IMR-90 (cell line): Measurements from ENCODE around the gene PPIL6. TPM values are rescaled to one million over a fixed set of nuclear protein-coding genes. Genes with fewer than 3 reads are reported as not detected.

Experiments
- ATAC-seq: fragments of 200-7000 bp; cut with Tn5 transposase; 2 replicates; pipeline ENCODE4 v1.9.1; 2020; ENCODE audit warnings: low read depth, mild to moderate bottlenecking, moderate library complexity
- BruUV-seq: library from RNA; stranded (reverse); fragments of 400-500 nt; replicated peaks from 2 replicates; lab custom pipeline; 2021; lab: Mats Ljungman, UMichigan
- CTCF ChIA-PET: fragments of 300-600 bp; formaldehyde crosslinking; extraction: SDS; loops from one replicate; lab custom pipeline; 2021; ENCODE audit warnings: antibody characterized with exemption; lab: Yijun Ruan, JAX
- POLR2A ChIA-PET: fragments of 300-600 bp; sonication (Branson Sonifier 250); formaldehyde crosslinking; loops from one replicate; lab custom pipeline; 2022; ENCODE audit warnings: antibody characterized with exemption; ENCODE audit not compliant: unreplicated experiment; lab: Charles Lee
- DNase-seq: peaks from one replicate; pipeline ENCODE4 v3.0.0; 2013
- H2AFZ ChIP-seq: replicated peaks from 2 replicates; pipeline ENCODE3; 2013; ENCODE audit warnings: low read length, mild to moderate bottlenecking; ENCODE audit not compliant: poor library complexity
- H2AK5ac ChIP-seq: 2 replicates; pipeline ENCODE4 v1.6.1; 2013; ENCODE audit warnings: low read depth, low read length, inconsistent platforms
- H2AK9ac ChIP-seq: replicated peaks from 2 replicates; pipeline ENCODE3; 2013; ENCODE audit warnings: mild to moderate bottlenecking, low read depth, low read length, moderate library complexity; ENCODE audit not compliant: poor library complexity
- H2BK120ac ChIP-seq: 2 replicates; pipeline ENCODE4 v1.6.1; 2013; ENCODE audit warnings: low read depth, low read length, inconsistent platforms
- H2BK15ac ChIP-seq: 3 replicates; pipeline ENCODE4 v1.6.1; 2013; ENCODE audit warnings: low read depth, low read length, inconsistent platforms
- H2BK20ac ChIP-seq: 2 replicates; pipeline ENCODE4 v1.6.1; 2013; ENCODE audit warnings: low read depth, mild to moderate bottlenecking, inconsistent platforms, low read length, moderate library complexity
- H2BK5ac ChIP-seq: 2 replicates; pipeline ENCODE4 v1.6.1; 2013; ENCODE audit warnings: mild to moderate bottlenecking, low read depth, low read length, inconsistent platforms; ENCODE audit not compliant: poor library complexity, severe bottlenecking
- H3K14ac ChIP-seq: replicated peaks from 2 replicates; pipeline ENCODE4 v1.6.1; 2013; ENCODE audit warnings: low read depth, low read length, inconsistent platforms
- H3K18ac ChIP-seq: 2 replicates; pipeline ENCODE4 v1.6.1; 2013; ENCODE audit warnings: low read depth, low read length, control low read depth
- H3K23ac ChIP-seq: 2 replicates; pipeline ENCODE4 v1.6.1; 2013; ENCODE audit warnings: low read depth, low read length, inconsistent platforms
- H3K27ac ChIP-seq: 2 replicates; pipeline ENCODE4 v1.5.1; 2013; ENCODE audit warnings: mild to moderate bottlenecking, control low read depth, low read length; ENCODE audit not compliant: insufficient read depth
- H3K27me3 ChIP-seq: 2 replicates; pipeline ENCODE4 v1.6.1; 2013; ENCODE audit warnings: low read length; ENCODE audit not compliant: control insufficient read depth, insufficient read depth
- H3K36me3 ChIP-seq: 2 replicates; pipeline ENCODE4 v1.6.1; 2013; ENCODE audit warnings: low read length, mixed read lengths; ENCODE audit not compliant: control insufficient read depth, insufficient read depth
- H3K4ac ChIP-seq: 2 replicates; pipeline ENCODE4 v1.6.1; 2013; ENCODE audit warnings: low read depth, low read length, inconsistent platforms
- H3K4me1 ChIP-seq: 2 replicates; pipeline ENCODE4 v1.6.1; 2013; ENCODE audit warnings: low read length, mixed read lengths; ENCODE audit not compliant: control insufficient read depth, insufficient read depth
- H3K4me2 ChIP-seq: 2 replicates; pipeline ENCODE4 v1.6.1; 2013; ENCODE audit warnings: low read depth, mild to moderate bottlenecking, control low read depth, low read length, moderate library complexity
- H3K4me3 ChIP-seq: 2 replicates; pipeline ENCODE4 v1.5.1; 2013; ENCODE audit warnings: low read depth, mild to moderate bottlenecking, control low read depth, low read length, moderate library complexity; ENCODE audit not compliant: insufficient read depth
- H3K56ac ChIP-seq: 2 replicates; pipeline ENCODE4 v1.6.1; 2013; ENCODE audit warnings: low read length, inconsistent platforms; ENCODE audit not compliant: insufficient read depth; ENCODE audit errors: extremely low read depth
- H3K79me1 ChIP-seq, 2 experiments: 2 replicates each; pipeline ENCODE4 v1.6.1; 2013; ENCODE audit warnings: low read length in 2 of 2, inconsistent platforms in 1 of 2, low read depth in 1 of 2
- H3K9ac ChIP-seq: 2 replicates; pipeline ENCODE4 v1.6.1; 2013; ENCODE audit warnings: low read depth, low read length, control low read depth
- H3K9me1 ChIP-seq: 2 replicates; pipeline ENCODE4 v1.6.1; 2013; ENCODE audit warnings: low read length, inconsistent platforms; ENCODE audit not compliant: insufficient read depth
- H3K9me3 ChIP-seq: 2 replicates; pipeline ENCODE4 v1.6.1; 2013; ENCODE audit warnings: low read length; ENCODE audit not compliant: control insufficient read depth, insufficient read depth
- H4K20me1 ChIP-seq: 2 replicates; pipeline ENCODE4 v1.6.1; 2013; ENCODE audit warnings: low read length, inconsistent platforms; ENCODE audit not compliant: insufficient read depth
- H4K5ac ChIP-seq: 2 replicates; pipeline ENCODE4 v1.6.1; 2013; ENCODE audit warnings: mild to moderate bottlenecking, low read depth, low read length, control low read depth
- H4K8ac ChIP-seq, 2 experiments: 2 replicates each; pipeline ENCODE4 v1.6.1; 2013; ENCODE audit warnings: low read depth in 2 of 2, low read length in 2 of 2, control low read depth in 1 of 2, inconsistent platforms in 1 of 2
- H4K91ac ChIP-seq: 2 replicates; pipeline ENCODE4 v1.6.1; 2013; ENCODE audit warnings: low read depth, low read length, inconsistent platforms; ENCODE audit not compliant: insufficient read depth
- BHLHE40 ChIP-seq: fragments of 150-350 bp; IDR thresholded peaks from 2 replicates; pipeline ENCODE4 v1.6.1; 2016; ENCODE audit warnings: mild to moderate bottlenecking, low read depth, low read length
- CEBPB ChIP-seq: IDR thresholded peaks from 2 replicates; pipeline ENCODE4 v1.6.1; 2012; ENCODE audit warnings: low read depth, low read length, improper control_type of control experiment
- CHD1 ChIP-seq: IDR thresholded peaks from 2 replicates; pipeline ENCODE4 v1.6.1; 2012; ENCODE audit warnings: low read depth, low read length, improper control_type of control experiment
- NFE2L2 ChIP-seq: fragments of 150-350 bp; IDR thresholded peaks from 2 replicates; pipeline ENCODE4 v1.6.1; 2016; ENCODE audit warnings: low read depth, mild to moderate bottlenecking, low read length
- POLR2A ChIP-seq: IDR thresholded peaks from 2 replicates; pipeline ENCODE4 v1.6.1; 2012; ENCODE audit warnings: mild to moderate bottlenecking, low read depth, low read length
- RFX5 ChIP-seq: IDR thresholded peaks from 2 replicates; pipeline ENCODE4 v1.8.0; 2012; ENCODE audit warnings: low read depth, mild to moderate bottlenecking, low read length, moderate library complexity
- SMC3 ChIP-seq: fragments of 150-350 bp; IDR thresholded peaks from 2 replicates; pipeline ENCODE4 v1.6.1; 2016; ENCODE audit warnings: low read depth, mild to moderate bottlenecking, antibody characterized with exemption, low read length, moderate library complexity
- WGBS, 2 experiments: methylation state at CpG; one replicate each; pipeline versions ENCODE4 v1.1.5 to v1.1.7; 2013; ENCODE audit warnings: missing lambda C conversion rate in 2 of 2; ENCODE audit not compliant: insufficient read length in 1 of 2; ENCODE audit errors: extremely low coverage in 2 of 2; 5-methylcytosine and 5-hydroxymethylcytosine counted together
- dilution Hi-C: fragments of 300-500 bp; cut with HindIII; formaldehyde crosslinking; loops from one replicate; pipeline ENCODE4 v1.14.3; 2018; ENCODE audit warnings: low sequenced_read_pairs; ENCODE audit not compliant: unreplicated experiment
- in situ Hi-C: fragments of 300-500 bp; cut with MboI; formaldehyde crosslinking; loops from 3 replicates; pipeline ENCODE4 v1.14.3; 2019; ENCODE audit warnings: low sequenced_read_pairs, inconsistent platforms, mixed read lengths
- intact Hi-C: fragments of 100-400 bp; cut with micrococcal nuclease; formaldehyde crosslinking; loops from 2 replicates; pipeline ENCODE4 v1.10.0; 2022
- polyA plus RNA-seq, 3 experiments: library from polyadenylated mRNA; depleted of rRNA; stranded (reverse); fragments of >200 nt; gene quantifications; 2 replicates each; pipeline ENCODE4 v1.2.3, GENCODE V29; 2012; ENCODE audit warnings: low replicate concordance in 1 of 3
- total RNA-seq: library from RNA; depleted of rRNA; stranded (reverse); fragments of >200 nt; gene quantifications from 2 replicates; pipeline ENCODE4 v1.2.3, GENCODE V29; 2012
- TF ChIP-seq, protein P1 (sequence below): fragments of 150-350 bp; IDR thresholded peaks from 2 replicates; pipeline ENCODE4 v1.6.1; 2016; ENCODE audit warnings: low read depth, mild to moderate bottlenecking, low read length, moderate library complexity, borderline replicate concordance
- TF ChIP-seq, protein P2 (sequence below): fragments of 150-350 bp; IDR thresholded peaks from 2 replicates; pipeline ENCODE4 v1.6.1; 2017; ENCODE audit warnings: mild to moderate bottlenecking, antibody characterized with exemption, low read length, low read depth

The PPIL6 gene
- total and polyA plus RNA-seq, 2 of the 4 experiments (the other 2 are of a cell fraction): 0.15 to 0.18 TPM

DNA sequence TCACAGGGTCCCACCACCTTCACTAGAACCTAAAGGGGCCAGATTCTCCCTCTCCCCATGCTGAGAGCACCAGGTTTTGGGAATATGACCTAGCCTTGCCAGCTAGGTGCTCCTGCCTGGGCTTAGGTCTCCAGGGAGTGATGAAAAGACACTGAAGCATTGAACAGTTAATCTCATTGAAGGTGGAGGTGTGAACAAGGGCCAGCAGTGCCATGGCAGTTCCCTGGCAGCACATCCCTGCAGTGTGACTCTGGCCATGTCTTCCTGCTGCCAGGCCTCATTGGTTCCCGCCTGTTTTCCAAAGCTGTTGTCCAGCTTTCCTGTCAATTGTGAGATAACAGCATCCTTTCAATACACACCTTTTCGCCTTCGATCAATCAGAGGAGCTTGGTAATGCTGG, 10.9 kb downstream of the PPIL6 start:
- no peaks in the 10 kb centered on the region for H3K79me1 ChIP-seq
- no peak overlapping the region for H3K4ac ChIP-seq
- H4K91ac ChIP-seq: no peak overlapping the region
- no peak overlapping the region for H3K18ac ChIP-seq
- no peaks in the 10 kb centered on the region for H3K9me1 ChIP-seq
- WGBS, 2 experiments: 80% methylated on average over 3 of the region's 3 CpGs; no CpG with 5 or more reads in 1 of the 2 experiments
- dilution Hi-C loops: no loop called here
- ChIA-PET CTCF (interaction anchor here (0.7 kb wide), 1 partner anchor 11 kb away, joined by 4 read pairs; the partner anchor contains the start of genes PPIL6 and SMPD2), POLR2A (no interaction called here)
- H4K8ac ChIP-seq: no peak overlapping the region
- H3K27me3 ChIP-seq: peaks cover 2% of the 10 kb centered on the region; the same call in 1 of the 2 replicates
- no peak overlapping the region for H3K23ac ChIP-seq
- no peak overlapping the region for H2BK120ac ChIP-seq
- no peak overlapping the region for H3K4me3 ChIP-seq
- no peak overlapping the region for H2AK5ac ChIP-seq
- no peak overlapping the region for H2BK5ac ChIP-seq
- H3K4me2 ChIP-seq: no peak overlapping the region; the same call in 1 of the 2 replicates
- H2AFZ ChIP-seq: no peak overlapping the region
- in situ Hi-C loops: no loop called here
- no peak overlapping the region for H3K14ac ChIP-seq
- no peak overlapping the region for H2AK9ac ChIP-seq
- H2BK20ac ChIP-seq: no peak overlapping the region
- TF ChIP-seq CEBPB (no peak), CHD1 (no peak), BHLHE40 (no peak), SMC3 (no peak), RFX5 (no peak), POLR2A (no peak), NFE2L2 (no peak)
- TF ChIP-seq, protein P1, sequence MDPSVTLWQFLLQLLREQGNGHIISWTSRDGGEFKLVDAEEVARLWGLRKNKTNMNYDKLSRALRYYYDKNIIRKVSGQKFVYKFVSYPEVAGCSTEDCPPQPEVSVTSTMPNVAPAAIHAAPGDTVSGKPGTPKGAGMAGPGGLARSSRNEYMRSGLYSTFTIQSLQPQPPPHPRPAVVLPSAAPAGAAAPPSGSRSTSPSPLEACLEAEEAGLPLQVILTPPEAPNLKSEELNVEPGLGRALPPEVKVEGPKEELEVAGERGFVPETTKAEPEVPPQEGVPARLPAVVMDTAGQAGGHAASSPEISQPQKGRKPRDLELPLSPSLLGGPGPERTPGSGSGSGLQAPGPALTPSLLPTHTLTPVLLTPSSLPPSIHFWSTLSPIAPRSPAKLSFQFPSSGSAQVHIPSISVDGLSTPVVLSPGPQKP: no peak
- TF ChIP-seq, protein P2, sequence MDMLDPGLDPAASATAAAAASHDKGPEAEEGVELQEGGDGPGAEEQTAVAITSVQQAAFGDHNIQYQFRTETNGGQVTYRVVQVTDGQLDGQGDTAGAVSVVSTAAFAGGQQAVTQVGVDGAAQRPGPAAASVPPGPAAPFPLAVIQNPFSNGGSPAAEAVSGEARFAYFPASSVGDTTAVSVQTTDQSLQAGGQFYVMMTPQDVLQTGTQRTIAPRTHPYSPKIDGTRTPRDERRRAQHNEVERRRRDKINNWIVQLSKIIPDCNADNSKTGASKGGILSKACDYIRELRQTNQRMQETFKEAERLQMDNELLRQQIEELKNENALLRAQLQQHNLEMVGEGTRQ: no peak
- BruUV-seq: no TSS peak
- no peaks in the 10 kb centered on the region for H3K36me3 ChIP-seq
- H4K20me1 ChIP-seq: no peaks in the 10 kb centered on the region
- DNase-seq (no peak), ATAC-seq (no peak)
- no peak overlapping the region for H2BK15ac ChIP-seq
- H3K27ac ChIP-seq: no peak overlapping the region
- no peak overlapping the region for H3K9ac ChIP-seq
- no peaks in the 10 kb centered on the region for H3K9me3 ChIP-seq
- intact Hi-C loops: no loop called here
- H3K56ac ChIP-seq: no peak overlapping the region
- no peak overlapping the region for H4K5ac ChIP-seq
- no peaks in the 10 kb centered on the region; the same call in 1 of the 2 replicates for H3K4me1 ChIP-seq
